Left colon (tissue), 2 donors: ENCODE measurements around the gene HOXB4. TPM values are rescaled to one million over a fixed set of nuclear protein-coding genes. Genes with fewer than 3 reads are reported as not detected.

Experiments
- ATAC-seq: fragments of 200-7000 bp; cut with Tn5 transposase; one replicate; pipeline ENCODE4 v1.9.1; 2020; ENCODE audit warnings: mild to moderate bottlenecking, moderate library complexity
- DNase-seq, 2 donors: peaks; one replicate each; pipeline ENCODE4 v3.0.0-alpha.2; 2020
- intact Hi-C, 2 donors: fragments of 100-400 bp; cut with DNase I in 1 of 2; cut with micrococcal nuclease in 1 of 2; formaldehyde crosslinking; loops; one replicate each; pipeline versions ENCODE4 v1.11.2 to v1.14.0; 2022; cut with DNase I, micrococcal nuclease
- total RNA-seq, 2 donors: library from RNA; stranded (reverse); fragmentation: NEBNext Ultra II Directional; extraction: Animal tissue kit (Norgen Biotek cat#: 25700); gene quantifications; one replicate each; pipeline ENCODE4 v1.2.1, GENCODE V29; 2021
- donor health status: DM: no; HTN: no; CAD: no.
- donor health status: DM: yes; HTN: yes; CAD: no.

The HOXB4 gene
- total RNA-seq, 2 donors from 2014 or later: 3.0 to 3.9 TPM

DNA sequence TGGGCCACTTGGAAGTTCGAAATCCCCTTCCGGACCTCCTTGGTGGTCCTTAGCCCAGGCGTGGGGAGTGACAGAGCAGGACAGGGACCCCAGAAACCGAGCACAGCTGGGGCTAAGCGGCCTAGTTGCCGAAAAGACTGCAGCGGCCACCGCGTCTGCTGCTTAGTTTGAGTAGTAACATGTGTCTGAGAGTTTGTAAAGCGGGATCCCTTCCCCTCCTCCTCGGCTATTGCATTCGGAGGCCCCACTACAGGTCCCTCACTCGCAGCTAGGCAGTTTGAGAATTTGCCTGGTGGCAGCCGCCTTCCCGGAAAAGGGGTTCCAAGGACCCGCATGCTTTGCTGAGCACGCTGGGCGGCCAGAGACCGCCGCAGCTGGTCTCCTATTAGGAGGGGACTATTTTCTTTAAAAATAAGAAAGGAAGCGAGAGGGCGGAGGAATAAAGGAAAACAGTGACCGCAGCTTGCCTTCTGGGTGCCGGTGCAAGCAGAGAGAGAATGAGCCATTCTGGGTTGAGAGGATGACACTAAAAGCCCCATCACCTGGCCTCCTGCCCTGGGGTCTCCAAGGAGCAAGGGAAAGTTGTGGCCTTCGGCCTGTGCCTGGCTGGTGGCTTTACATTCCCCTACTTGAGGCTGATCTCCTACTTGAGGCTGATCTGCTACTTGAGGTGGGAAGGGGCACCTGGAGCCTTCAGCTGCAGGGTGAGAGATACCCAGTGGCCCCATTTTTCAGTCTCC, 16.6 kb upstream of the HOXB4 start:
- DNase-seq (no peak), ATAC-seq (no peak)
- intact Hi-C loops: no loop called here

DNA sequence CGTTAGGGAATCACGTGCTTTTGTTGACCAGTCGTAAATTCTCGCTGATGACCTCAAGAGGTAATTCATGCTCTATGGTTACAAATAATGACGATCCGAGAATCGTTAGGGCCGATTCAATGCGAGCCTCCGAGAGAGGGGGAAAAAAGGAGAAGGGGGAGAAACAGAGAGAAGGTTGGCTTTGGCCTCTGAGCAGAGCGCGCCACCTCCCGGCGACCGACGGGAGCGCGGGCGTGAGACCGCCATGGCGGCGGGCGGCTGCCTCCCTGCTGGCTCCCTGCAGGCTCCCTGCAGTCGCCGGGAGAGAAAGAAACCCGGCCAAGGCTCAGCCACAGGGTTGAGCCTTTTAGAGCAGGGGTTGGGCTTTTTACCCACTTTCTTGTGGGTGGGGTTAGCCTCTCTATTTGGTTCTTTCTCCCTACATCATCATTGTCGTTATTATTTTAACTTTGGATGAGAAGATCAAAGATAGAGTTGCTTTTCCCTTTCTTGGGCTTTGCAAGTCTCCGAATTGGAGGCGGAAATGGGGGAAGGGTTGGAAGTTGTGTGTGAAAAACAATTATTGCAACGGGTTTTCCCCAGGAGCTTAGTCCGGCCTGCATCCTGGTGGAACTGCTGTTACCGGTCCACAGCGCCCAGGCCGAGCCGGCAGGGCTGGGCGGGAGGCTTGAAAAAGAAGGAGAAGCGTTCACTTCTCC, 15.8 kb upstream of the HOXB4 start:
- intact Hi-C loops: no loop called here
- DNase-seq (peak in 1 of 2 donors; percentile 75), ATAC-seq (no peak)

DNA sequence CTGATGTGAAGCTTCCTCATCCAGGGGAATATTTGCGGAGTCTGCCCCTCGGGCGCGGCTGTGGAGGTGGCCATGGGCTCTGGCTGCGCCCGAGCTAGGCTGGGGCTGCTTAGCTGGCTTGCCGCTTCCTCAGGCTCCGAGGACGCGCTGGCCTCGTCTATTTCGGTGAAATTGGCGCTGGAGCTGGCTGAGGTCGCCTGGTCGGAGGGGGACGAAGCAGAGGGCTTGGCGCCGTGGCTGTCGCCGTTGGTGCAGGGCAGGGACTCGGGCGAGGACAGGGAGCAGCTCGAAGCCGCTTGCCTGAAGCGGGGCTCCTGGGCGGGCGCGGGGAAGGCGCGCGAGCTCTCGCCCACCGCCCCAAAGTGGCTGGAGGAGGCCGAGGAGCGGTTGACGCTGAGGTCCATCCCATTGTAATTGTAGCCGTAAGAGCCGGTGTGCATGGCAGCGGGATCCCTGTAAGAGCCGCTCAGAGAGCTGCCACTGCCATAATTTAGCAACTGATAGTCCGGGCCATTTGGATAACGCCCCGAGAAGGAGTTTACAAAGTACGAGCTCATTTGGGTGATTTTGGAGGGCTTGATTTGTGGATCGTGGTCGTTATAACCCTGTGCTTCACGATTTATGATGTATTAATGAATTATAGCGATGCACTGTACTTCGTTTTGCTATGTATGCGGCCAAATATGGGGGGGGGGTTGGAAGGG, 15.1 kb upstream of the HOXB4 start, which contains the start of gene HOXB5:
Gene HOXB5, minus strand, starts transcription at position 654 of the 704 bp plus-strand sequence. Its CDS starts 97 bp downstream, at position 557.
- DNase-seq: no peak
- ATAC-seq: no peak
- intact Hi-C loops: no loop called here

DNA sequence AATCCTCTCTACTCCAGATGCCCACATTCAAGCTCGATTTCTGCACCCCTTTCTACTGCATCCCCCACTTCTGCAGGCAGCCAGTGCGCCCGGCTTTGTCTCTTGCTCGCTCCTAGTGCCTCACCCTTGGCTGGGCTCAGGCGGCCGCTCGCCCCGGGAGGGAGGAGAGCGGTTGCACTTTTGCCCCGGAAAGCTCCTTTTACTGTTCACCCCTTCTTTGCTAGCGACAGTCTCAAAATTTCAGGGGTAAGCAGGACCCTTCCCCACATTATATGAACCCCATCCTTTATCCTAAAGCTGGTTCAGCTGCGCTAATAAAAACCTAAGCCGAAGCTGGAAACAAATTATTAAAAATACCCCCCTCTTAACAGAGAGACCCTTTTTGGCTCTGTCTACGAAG, 14.4 kb upstream of the HOXB4 start:
- intact Hi-C loops: no loop called here
- DNase-seq: no peak
- no peak for ATAC-seq

DNA sequence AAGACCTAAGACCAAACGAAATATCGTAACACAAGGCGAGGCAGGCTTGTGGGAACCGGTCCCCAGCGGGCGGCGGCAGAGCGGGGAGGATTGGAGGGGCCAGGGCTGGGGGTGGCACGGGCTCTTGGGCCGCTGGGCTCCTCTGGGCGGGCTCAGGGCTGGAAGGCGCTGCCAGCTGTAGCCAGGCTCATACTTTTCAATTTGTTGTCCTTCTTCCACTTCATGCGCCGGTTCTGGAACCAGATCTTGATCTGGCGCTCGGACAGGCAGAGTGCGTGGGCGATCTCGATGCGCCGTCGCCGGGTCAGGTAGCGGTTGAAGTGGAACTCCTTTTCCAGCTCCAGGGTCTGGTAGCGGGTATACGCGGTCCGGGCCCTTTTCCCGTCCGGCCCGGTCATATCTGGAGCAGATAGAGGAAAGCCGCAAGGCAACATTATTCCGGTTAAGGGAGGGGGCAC, 13.9 kb upstream of the HOXB4 start:
- no peak for DNase-seq
- intact Hi-C loops: no loop called here
- ATAC-seq: no peak

DNA sequence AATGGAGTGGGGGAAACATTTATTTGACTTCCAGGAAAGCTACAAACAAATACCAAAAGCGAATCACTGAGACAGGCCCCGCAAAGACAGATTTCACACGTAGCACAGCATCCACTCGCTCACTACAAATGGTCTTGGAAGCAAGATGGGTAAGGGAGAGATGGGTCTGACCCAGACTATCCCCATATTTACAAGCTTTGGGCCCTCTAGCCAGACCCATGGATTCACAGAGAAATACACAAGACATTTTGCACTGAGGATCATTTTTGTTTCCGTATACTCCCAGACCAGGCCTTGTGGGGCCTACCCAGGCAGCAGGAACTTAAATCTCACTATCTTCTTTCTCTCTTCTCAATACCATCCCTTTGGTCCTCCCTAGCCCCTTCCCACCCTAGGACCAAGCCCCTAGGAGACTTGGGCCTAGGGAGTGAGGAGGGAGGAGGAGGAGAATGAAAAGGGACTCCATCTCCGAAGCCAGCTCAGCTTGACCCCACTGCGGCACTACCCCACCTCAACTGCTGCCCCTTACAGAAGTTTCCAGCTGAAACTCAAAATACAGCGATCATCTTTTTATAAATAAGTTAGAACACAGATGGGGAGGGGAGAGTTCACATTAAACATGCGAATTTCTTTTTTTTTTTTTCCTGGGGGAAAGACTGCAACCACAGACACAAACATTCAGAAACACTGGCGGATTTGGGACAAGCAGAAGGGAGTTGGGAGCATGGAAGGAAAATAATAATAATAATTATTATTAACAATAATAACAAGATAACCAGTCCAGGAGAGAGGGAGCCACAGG, 13.3 kb upstream of the HOXB4 start:
- no peak for ATAC-seq
- DNase-seq: no peak
- intact Hi-C loops: no loop called here

DNA sequence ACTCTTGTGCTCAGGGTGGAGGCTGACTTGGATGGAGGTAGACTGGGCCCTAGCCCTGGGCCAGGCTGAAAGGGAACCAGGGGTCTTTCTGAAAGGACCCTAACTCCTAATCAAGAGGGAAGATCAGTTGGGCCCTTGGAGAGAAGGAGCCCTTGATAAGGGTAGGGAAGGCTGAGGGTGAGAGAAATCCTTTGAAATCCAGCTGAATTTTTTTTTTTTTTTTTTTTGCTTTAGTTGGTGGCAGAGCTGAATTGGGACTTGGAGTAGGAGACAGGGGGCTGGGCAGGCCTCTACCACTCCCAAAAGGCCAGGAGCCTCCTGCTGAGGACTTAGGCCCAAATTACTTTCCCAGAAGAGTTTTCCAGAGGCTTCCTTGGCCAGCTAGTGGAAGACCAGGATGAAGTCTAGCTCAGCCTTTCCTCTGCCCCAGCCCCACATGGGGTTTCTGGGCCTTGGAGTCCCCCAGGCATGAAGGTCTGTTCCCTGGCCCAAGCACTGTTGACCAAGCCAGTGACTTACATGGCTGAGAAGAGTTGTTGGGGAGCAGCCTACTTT, 12.5 kb upstream of the HOXB4 start:
- ATAC-seq (peak; percentile 14), DNase-seq (no peak)
- intact Hi-C loops: no loop called here

DNA sequence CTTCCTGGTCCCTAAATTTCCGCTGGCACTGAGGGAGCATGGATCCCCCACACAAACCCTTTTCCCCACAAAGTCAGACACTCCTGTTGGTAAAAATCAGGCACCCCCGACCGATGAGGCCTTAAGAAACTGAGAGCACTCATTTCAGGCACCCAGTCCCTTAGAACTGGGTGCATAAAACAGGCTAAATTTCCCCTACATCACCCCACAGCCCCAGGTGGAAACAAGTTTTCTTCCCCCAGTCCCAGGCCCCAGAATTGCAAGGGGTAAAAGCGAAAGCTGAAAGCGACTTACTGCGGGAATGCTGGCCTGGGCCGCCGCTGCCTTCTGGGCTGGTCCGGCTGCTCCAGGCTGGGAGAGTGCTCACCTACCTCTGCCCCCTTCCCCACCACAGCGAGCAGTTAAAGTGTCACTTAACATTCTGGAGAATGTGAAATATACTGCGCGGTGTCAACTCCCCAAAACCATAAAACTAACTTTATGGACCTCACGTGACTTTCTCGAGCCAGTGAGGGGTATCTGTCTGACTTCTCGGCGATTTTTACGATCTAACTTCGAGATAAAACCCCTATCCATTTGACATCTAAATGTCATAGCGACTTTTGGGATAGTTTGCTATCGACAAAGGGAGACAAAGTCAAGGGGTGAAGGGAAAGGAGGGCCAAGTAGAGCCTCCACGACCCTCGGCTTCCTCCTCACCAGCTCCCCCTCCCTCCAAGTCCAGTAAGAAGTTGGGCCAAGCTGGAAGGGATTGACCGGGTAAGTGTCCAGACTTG, 11.9 kb upstream of the HOXB4 start, which contains the start of gene HOXB3:
Gene HOXB3, minus strand, starts transcription at position 411 of the 776 bp plus-strand sequence. CDS start 37,767 bp downstream, outside the sequence.
- intact Hi-C loops: no loop called here
- ATAC-seq (peak; percentile 42), DNase-seq (no peak)

DNA sequence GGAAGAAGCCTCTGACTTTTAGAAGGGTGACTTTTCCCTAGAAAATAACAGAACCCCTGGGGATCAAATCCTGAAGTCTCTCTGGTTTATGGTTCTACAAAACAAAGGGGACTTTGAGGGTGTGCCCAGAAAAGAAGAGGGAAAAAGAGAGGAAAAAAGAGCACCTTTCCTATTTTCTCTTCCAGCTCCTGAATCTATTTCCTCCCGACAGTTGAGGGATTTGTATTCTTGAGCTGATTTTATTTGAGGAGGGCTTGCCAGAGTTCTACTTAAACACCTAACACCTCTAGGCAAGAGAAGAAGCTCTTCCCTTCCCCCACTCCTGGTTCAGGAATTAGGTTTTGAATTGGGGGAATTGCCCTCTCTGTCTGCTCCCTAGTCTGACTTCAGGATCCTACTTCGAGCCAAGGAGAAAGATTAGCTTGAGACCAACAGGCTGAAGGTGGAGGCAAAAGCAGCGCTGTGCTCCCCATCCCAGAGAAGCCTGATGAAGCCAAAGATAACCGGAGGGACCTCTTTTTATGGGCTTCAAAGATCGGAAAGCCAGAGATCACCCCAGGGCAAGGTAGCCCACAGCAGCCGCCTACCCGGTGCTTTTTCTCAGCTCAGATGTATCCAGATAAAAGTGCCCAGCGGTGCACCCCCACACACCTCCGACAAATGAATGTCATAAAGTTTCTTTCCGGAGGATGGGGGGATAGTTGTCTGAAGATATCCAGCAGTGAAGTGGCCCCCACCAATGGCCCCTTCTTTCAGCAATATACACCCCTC, 11.1 kb upstream of the HOXB4 start:
- no peak for DNase-seq
- intact Hi-C loops: no loop called here
- ATAC-seq: no peak

DNA sequence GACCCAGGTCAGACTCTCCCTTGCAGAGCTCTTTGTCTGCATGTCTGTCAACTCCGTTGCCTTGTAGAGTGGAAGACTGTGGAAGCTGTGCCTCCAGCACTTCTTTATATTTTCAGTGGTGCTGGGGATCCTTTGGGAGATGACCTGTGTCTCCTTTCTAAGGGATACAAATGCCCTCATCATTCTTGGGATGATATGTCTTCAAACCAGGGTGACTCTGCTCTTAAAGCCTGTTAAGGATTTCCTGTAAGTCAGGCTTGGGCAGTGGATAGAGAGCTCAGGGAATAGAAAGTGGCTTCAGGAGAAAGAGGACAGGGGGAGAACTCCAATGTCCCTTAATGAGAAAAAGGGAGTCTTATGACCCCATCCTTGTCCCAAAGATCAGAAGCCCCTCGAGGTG, 10.4 kb upstream of the HOXB4 start:
- DNase-seq (no peak), ATAC-seq (no peak)
- intact Hi-C loops: no loop called here

DNA sequence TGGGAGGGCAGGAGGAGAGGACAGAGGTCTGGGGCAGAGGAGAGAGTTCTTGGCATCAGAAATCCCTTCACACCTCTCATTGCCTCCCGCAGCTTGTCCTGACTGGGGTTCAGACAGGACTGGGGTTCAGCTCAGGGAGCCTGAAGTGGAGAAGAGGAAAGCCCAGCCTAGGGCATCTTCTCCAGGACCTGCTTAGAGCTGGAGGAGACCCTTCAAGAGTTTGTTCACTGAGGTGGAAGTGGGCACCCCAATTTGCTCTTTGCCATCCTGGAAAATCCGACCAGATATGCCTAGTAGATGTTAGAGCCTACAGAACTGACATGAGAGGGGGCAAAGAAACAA, 9.9 kb upstream of the HOXB4 start:
- intact Hi-C loops: no loop called here
- DNase-seq: no peak
- ATAC-seq: no peak

DNA sequence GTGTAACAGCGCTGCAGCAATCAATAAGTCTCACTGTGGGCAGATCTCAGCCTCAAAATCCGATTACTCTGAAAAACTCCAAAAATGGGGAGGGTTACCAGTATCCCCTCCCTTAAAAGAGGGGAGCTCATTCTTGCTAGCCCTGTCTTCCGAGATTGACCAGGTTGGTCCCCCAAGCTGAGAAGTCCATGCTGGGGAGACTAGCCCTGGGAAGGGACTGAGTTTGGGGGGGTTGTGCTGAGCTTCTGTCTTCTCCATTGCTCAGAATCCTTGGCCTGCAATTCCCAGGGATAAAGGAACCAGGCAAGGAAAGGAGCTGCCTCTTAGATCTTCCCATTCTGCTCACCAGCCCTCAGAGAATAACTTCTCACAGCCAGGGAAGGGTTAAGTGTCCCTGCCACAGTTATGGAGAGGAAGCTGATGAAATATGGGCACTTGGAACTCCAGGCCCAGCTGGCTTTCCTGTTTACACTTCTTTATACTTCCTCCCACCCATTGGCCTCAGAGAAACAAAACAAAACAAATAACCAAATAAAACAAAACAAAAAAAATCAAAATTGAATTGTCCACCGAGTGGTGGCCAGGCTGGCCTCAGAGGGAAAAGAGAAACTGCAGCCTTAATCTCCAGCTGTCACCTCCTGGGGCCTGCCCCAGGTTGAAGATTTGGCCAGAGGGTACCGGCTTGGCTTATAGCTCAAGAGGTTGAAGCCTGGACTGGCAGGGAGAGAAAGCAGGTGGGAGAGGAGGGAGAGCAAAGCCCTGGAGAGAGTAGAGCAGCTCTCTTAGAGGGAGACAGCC, 9.3 kb upstream of the HOXB4 start:
- DNase-seq: no peak
- ATAC-seq: no peak
- intact Hi-C loops: no loop called here

DNA sequence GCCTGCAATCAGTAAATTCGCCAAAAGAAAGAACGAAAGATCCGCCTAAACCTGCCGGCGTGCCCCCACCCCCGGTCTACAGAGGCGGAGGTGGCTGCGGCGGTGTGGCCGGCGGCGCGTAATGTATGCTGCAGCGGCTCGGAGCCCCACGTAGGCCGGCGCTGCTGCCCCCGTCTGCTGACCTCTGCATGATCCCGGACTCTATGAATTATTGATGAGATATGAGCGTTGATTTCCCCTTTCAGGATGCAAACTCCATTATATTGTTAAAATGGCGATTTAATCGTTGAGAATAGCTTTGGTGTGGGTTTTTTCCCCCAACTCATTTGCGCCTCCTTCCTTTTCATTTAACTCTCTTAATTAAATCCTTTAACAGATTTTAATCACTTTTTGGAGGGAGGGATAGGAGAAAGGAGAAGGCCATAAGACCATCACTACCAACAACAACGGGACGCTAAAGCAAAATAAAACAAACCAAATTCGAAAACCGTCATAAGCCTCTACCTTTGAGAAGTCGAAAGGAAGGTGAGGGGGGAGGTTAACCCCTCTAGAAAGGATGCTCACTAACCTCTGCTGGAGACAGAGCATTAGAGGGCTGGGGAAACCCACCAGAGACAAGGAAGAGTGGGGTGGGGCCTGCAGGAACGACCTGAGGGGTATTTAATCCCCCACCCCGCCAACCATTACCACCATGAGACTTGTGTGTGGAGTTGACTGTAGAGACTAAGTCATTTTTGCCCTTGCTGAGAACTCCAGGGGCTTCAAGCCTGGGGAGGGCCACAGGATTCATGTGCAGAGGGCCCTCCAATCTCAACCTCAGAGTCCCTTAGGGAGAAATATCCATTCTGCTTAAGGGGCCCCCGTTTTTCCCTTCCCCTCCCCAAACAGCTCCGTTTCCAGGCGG, 8.5 kb upstream of the HOXB4 start:
- intact Hi-C loops: no loop called here
- no peak for DNase-seq

DNA sequence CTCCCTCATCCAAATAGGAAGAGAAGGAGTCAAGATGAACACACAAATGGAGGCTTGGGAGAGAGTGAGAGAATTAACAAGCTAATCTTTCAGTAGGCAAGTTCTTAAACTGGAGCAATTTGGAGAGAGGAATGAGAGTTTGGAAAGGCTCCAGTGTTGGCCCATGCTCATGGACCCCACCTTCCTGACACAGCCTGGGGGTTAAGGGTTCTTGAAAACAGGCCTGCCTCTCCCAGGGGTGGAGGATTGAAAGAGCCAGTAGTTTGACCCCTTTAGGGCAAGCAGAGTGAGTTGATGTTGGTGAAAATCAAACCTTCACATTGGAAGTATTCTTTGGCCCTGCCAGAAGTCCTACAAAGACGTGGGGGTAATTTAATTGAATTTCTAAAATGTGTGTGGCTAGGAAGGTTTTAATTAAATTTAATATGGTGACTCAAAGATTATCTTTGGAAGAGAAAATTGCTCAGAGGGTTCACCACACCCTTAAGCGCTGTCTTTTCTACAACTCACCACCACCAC, 6.1 kb upstream of the HOXB4 start:
- intact Hi-C loops: no loop called here
- DNase-seq (no peak), ATAC-seq (no peak)

More for the DNA sequence above, 8.5 kb upstream of the HOXB4 start:
- no peak for ATAC-seq

DNA sequence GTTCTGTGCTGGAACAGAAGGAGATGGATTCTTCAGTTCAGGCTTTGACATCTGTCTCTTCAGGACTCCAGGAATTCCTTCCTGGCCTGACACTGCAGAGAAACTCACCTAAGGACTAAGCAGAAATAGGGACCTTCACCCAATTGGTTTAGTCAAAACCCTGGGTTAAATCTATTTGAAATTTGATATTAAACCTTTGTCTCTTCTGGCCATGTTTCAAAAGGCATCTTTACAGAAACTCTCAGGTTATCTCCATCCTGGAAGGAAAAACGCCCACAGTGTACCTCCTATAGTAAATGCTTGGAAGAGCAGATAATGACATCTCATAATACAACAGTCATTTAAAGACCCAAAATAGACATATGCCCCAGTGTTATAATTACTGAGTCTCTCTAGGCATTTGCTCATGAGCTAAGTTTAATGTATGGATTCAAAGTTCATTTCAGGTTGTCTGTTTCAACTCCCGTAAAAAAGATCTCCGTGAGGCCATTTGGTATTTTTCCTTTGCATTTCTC, 5.6 kb upstream of the HOXB4 start:
- intact Hi-C loops: no loop called here
- ATAC-seq (no peak), DNase-seq (no peak)
